Endothelial cell of umbilical vein (primary cell): ENCODE data around the gene CAV1. TPM values are rescaled to one million over a fixed set of nuclear protein-coding genes. Genes with fewer than 3 reads are reported as not detected.

Source experiments
- BruUV-seq: library from RNA; stranded (reverse); fragments of 400-500 nt; replicated peaks from 2 replicates; lab custom pipeline; 2021; lab: Mats Ljungman, UMichigan
- CTCF ChIA-PET: fragments of 300-600, 350-600 bp; sonication (Branson Sonifier 250); formaldehyde crosslinking; loops from one replicate; lab custom pipeline; 2021; ENCODE audit warnings: antibody characterized with exemption, inconsistent platforms; lab: Charles Lee
- POLR2A ChIA-PET: fragments of 300-600, 350-600 bp; sonication (Branson Sonifier 250); formaldehyde crosslinking; loops from one replicate; lab custom pipeline; 2021; ENCODE audit warnings: antibody characterized with exemption, inconsistent platforms; lab: Charles Lee
- DNase-seq: peaks from one replicate; pipeline ENCODE4 v3.0.0-alpha.2; 2011; ENCODE audit warnings: low read depth, low spot score
- FAIRE-seq: peaks from 2 replicates; lab custom pipeline; 2011; peaks lifted over from hg19 to GRCh38; lab: Jason Lieb, UNC
- H2AFZ ChIP-seq: 2 replicates; pipeline ENCODE4 v1.6.0; 2012; ENCODE audit warnings: low read depth, low read length, control low read depth, inconsistent platforms
- H3K27ac ChIP-seq: 2 replicates; pipeline ENCODE4 v1.5.1; 2011; ENCODE audit warnings: low read depth, mild to moderate bottlenecking, control low read depth, low read length, moderate library complexity; ENCODE audit not compliant: insufficient read depth
- H3K27me3 ChIP-seq, 2 experiments: 2 replicates each; pipeline versions ENCODE4 v1.6.0 to v1.6.1; 2011; ENCODE audit warnings: low read length in 2 of 2, mixed read lengths in 1 of 2; ENCODE audit not compliant: control insufficient read depth in 2 of 2, insufficient read depth in 2 of 2
- H3K36me3 ChIP-seq, 2 experiments: 2 replicates in 1 of 2; 3 replicates in 1 of 2; pipeline ENCODE4 v1.5.1; 2011; ENCODE audit warnings: low read length in 2 of 2, mild to moderate bottlenecking in 1 of 2, moderate library complexity in 1 of 2; ENCODE audit not compliant: control insufficient read depth in 2 of 2, insufficient read depth in 2 of 2; ENCODE audit errors: extremely low read depth in 1 of 2
- H3K4me1 ChIP-seq: 3 replicates; pipeline ENCODE4 v1.5.1; 2011; ENCODE audit warnings: mild to moderate bottlenecking, low read length; ENCODE audit not compliant: control insufficient read depth, insufficient read depth; ENCODE audit errors: extremely low read depth
- H3K4me2 ChIP-seq: 2 replicates; pipeline ENCODE4 v1.6.1; 2011; ENCODE audit warnings: low read length, control low read depth, mixed read lengths; ENCODE audit not compliant: insufficient read depth
- H3K4me3 ChIP-seq, 3 experiments: fragments of 200-600 bp in 1 of 3; sonication (generic), shearing (Covaris generic) in 1 of 3; replicated peaks in 1 of 3; 2 replicates each; pipeline ENCODE4 v1.5.1; 2011 to 2016; ENCODE audit warnings: control low read depth in 3 of 3, low read length in 3 of 3, mild to moderate bottlenecking in 2 of 3, inconsistent platforms in 1 of 3, low read depth in 1 of 3, moderate library complexity in 1 of 3; ENCODE audit not compliant: insufficient read depth in 1 of 3
- H3K79me2 ChIP-seq: 2 replicates; pipeline ENCODE4 v1.6.0; 2012; ENCODE audit warnings: low read length, inconsistent platforms; ENCODE audit not compliant: control insufficient read depth, insufficient read depth
- H3K9ac ChIP-seq: replicated peaks from 2 replicates; pipeline ENCODE3; 2011; ENCODE audit warnings: low read length, control low read depth; ENCODE audit not compliant: insufficient read depth; ENCODE audit errors: extremely low read depth
- H3K9me1 ChIP-seq: replicated peaks from 3 replicates; pipeline ENCODE4 v1.6.0; 2011; ENCODE audit warnings: mild to moderate bottlenecking, low read length; ENCODE audit not compliant: control insufficient read depth, insufficient read depth; ENCODE audit errors: extremely low read depth
- H3K9me3 ChIP-seq: replicated peaks from 2 replicates; pipeline ENCODE4 v1.5.1; 2012; ENCODE audit warnings: low read length, inconsistent platforms; ENCODE audit not compliant: control insufficient read depth, insufficient read depth
- H4K20me1 ChIP-seq: replicated peaks from 2 replicates; pipeline ENCODE3; 2011; ENCODE audit warnings: mild to moderate bottlenecking, low read length; ENCODE audit not compliant: control insufficient read depth, insufficient read depth; ENCODE audit errors: extremely low read depth
- CTCF ChIP-seq, 2 donors: IDR thresholded peaks; 1 replicate in 1 of 2; 2 replicates in 1 of 2; pipeline ENCODE4 v1.5.1; 2011; ENCODE audit warnings: low read length in 2 of 2, mild to moderate bottlenecking in 2 of 2, moderate library complexity in 2 of 2, control low read depth in 1 of 2, inconsistent platforms in 1 of 2, low read depth in 1 of 2; ENCODE audit not compliant: insufficient read depth in 1 of 2; ENCODE audit errors: extremely low read depth in 1 of 2
- EZH2 ChIP-seq: IDR thresholded peaks from 2 replicates; pipeline ENCODE4 v1.6.1; 2012; ENCODE audit warnings: borderline replicate concordance, low read depth, mild to moderate bottlenecking, moderate library complexity, low read length, inconsistent platforms; ENCODE audit not compliant: severe bottlenecking
- FOS ChIP-seq: IDR thresholded peaks from 2 replicates; pipeline ENCODE4 v1.6.1; 2011; ENCODE audit warnings: mild to moderate bottlenecking, low read length, moderate library complexity, borderline replicate concordance; ENCODE audit not compliant: insufficient read depth
- GATA2 ChIP-seq: IDR thresholded peaks from 2 replicates; pipeline ENCODE4 v1.7.0; 2011; ENCODE audit warnings: low read depth, mild to moderate bottlenecking, moderate library complexity, mixed read lengths, low read length; ENCODE audit not compliant: insufficient read length, insufficient read depth
- JUN ChIP-seq: IDR thresholded peaks from 2 replicates; pipeline ENCODE4 v1.6.1; 2011; ENCODE audit warnings: borderline replicate concordance, low read depth; ENCODE audit not compliant: insufficient read length, insufficient read depth
- MAX ChIP-seq: IDR thresholded peaks from 2 replicates; pipeline ENCODE4 v1.6.1; 2011; ENCODE audit not compliant: insufficient read depth, insufficient read length
- MYC ChIP-seq: IDR thresholded peaks from one replicate; pipeline ENCODE4 v1.6.1; 2011; ENCODE audit warnings: mild to moderate bottlenecking, low read depth, low read length
- POLR2A ChIP-seq: IDR thresholded peaks from 2 replicates; pipeline ENCODE4 v1.6.1; 2012; ENCODE audit warnings: low read depth, mild to moderate bottlenecking, control low read depth, low read length
- POLR2AphosphoS5 ChIP-seq: IDR thresholded peaks from 2 replicates; pipeline ENCODE4 v1.6.1; 2012; ENCODE audit warnings: low read depth, mild to moderate bottlenecking, control low read depth, low read length, moderate library complexity; ENCODE audit not compliant: insufficient read depth
- dilution Hi-C: fragments of 300-500 bp; cut with MboI; formaldehyde crosslinking; loops from one replicate; pipeline ENCODE4 v1.15.0; 2019; ENCODE audit warnings: low sequenced_read_pairs; ENCODE audit not compliant: extremely low pct_ligation_motif_present
- intact Hi-C: fragments of 100-400 bp; cut with micrococcal nuclease; formaldehyde crosslinking; loops from one replicate; pipeline ENCODE4 v1.10.0; 2022
- polyA plus RNA-seq, 4 experiments: library from polyadenylated mRNA; depleted of rRNA in 3 of 4; stranded (reverse) in 3 of 4; unstranded in 1 of 4; fragments of >200 nt; gene quantifications; 2 replicates each; pipeline versions ENCODE4 v1.2.1 to v1.2.3, GENCODE V29; 2011 to 2012; ENCODE audit warnings: missing spikeins in 1 of 4
- total RNA-seq: library from RNA; stranded (reverse); gene quantifications from 2 replicates; pipeline ENCODE4 v1.2.3, GENCODE V29; 2021

Gene CAV1
- total and polyA plus RNA-seq, 2 donors (not counting 3 experiments of a cell fraction or from before 2014, with no cell fraction given): 1,483 to 3,129 TPM

DNA sequence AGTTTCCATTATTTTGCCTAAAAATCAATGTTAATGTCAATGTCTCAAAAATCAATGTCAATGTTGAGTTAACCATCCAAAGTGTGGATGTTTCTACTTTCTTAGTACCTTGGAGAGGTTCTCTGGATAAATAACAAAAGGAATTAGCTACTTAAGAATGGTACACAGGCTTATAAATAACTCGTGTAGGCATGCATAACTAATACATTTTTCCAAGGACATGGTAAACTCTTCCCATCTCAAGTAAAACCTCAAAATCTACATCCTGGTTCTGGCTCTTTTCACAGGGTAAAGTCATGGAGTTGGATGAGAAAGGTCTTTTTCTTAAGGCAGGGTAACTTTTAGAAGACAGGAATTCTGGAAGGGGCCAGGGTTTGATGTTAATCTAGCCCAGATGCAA, 59.9 kb downstream of the CAV1 start:
- Histone ChIP-seq H3K4me2 (no peak overlapping the region), H3K27me3 (no peaks in the 10 kb centered on the region), H3K9me3 (no peaks in the 10 kb centered on the region), H3K27ac (no peak overlapping the region), H3K9ac (no peak overlapping the region), H3K9me1 (no peaks in the 10 kb centered on the region), H3K36me3 (no peaks in the 10 kb centered on the region), H3K79me2 (no peaks in the 10 kb centered on the region), H2AFZ (no peak overlapping the region), H3K4me1 (peaks cover 28% of the 10 kb centered on the region), H4K20me1 (no peaks in the 10 kb centered on the region), H3K4me3 (no peak overlapping the region)
- DNase-seq (no peak), FAIRE-seq (no peak)
- ChIA-PET POLR2A (no interaction called here), CTCF (interaction anchor here (1.1 to 2.0 kb wide), 2 partner anchors 335 to 405 kb away, joined by 4 to 7 read pairs; no protein-coding TSS in a partner anchor)
- TF ChIP-seq MAX: no peak
- no peak for TF ChIP-seq MYC
- no peak for TF ChIP-seq POLR2AphosphoS5
- no peak for TF ChIP-seq JUN
- TF ChIP-seq EZH2: no peak
- no peak for TF ChIP-seq POLR2A
- TF ChIP-seq FOS: no peak
- TF ChIP-seq GATA2: no peak
- no peak for TF ChIP-seq CTCF (IDR thresholded peaks at IDR 0.05; ENCODE audit: extremely low read depth in 1 of 2, insufficient read depth in 1 of 2, low read depth in 1 of 2, low read length in 2 of 2)
- dilution Hi-C loops (no loop called here), intact Hi-C loops (no loop called here)
- BruUV-seq: no TSS peak
